ENCODE measurements around the gene ROBO3.

ROBO3 gene

DNA sequence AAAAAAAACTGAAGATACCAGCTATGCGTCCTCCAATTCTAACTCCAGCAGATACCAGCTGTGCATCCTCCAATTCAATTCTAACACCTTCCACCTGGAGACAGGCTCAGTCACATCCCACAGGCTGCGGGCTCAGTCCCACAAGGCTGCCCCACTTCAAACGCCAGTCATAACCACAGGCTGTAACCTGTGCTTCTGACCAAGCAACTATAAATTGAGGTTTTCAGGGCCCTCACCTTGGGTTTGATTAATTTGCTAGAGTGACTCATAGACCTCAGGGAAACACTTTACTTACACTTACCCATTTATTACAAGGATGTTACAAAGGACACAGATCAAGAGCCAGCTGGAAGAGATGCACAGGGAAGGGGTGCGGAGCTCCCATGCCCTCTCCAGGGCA lies 32.7 kb upstream of the ROBO3 start:
- H3K9ac ChIP-seq (ENCODE audit: low read length) = no peak overlapping the region

GRCh38 chr11:124834526-124835180 lies 30.6 kb upstream of the ROBO3 start:
- Histone ChIP-seq H2AFZ (ENCODE audit: low read depth, low read length, severe bottlenecking) (no peak overlapping the region), H3K4me3 (ENCODE audit: insufficient read depth, low read length, poor library complexity, severe bottlenecking) (no peak overlapping the region), H3F3A (ENCODE audit: insufficient read depth) (no peaks in the 10 kb centered on the region), H3K27me3 (ENCODE audit: low read length) (no peaks in the 10 kb centered on the region), H3K36me3 (ENCODE audit: low read length) (no peaks in the 10 kb centered on the region), H4K20me1 (ENCODE audit: low read depth, low read length) (no peaks in the 10 kb centered on the region), H3K9me3 (ENCODE audit: insufficient read depth, low read length) (no peaks in the 10 kb centered on the region), H3K27ac (ENCODE audit: low read depth, low read length) (no peak overlapping the region), H3K79me2 (ENCODE audit: insufficient read depth, low read length) (no peaks in the 10 kb centered on the region), H3K9ac (ENCODE audit: low read length) (no peak overlapping the region), H3K4me2 (ENCODE audit: low read depth, low read length, poor library complexity, severe bottlenecking) (no peak overlapping the region), H3K9me2 (replicated peaks; ENCODE audit: insufficient read depth, low read length) (no peaks in the 10 kb centered on the region)
- no peak for TF ChIP-seq EZH2phosphoT487 (conservative IDR thresholded peaks at IDR 0.05; ENCODE audit: low read length)
- TF ChIP-seq, protein P1, sequence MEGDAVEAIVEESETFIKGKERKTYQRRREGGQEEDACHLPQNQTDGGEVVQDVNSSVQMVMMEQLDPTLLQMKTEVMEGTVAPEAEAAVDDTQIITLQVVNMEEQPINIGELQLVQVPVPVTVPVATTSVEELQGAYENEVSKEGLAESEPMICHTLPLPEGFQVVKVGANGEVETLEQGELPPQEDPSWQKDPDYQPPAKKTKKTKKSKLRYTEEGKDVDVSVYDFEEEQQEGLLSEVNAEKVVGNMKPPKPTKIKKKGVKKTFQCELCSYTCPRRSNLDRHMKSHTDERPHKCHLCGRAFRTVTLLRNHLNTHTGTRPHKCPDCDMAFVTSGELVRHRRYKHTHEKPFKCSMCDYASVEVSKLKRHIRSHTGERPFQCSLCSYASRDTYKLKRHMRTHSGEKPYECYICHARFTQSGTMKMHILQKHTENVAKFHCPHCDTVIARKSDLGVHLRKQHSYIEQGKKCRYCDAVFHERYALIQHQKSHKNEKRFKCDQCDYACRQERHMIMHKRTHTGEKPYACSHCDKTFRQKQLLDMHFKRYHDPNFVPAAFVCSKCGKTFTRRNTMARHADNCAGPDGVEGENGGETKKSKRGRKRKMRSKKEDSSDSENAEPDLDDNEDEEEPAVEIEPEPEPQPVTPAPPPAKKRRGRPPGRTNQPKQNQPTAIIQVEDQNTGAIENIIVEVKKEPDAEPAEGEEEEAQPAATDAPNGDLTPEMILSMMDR (IDR thresholded peaks at IDR 0.05; ENCODE audit: insufficient read depth, low read length, poor library complexity, severe bottlenecking) = no peak

More for the DNA sequence above, 32.7 kb upstream of the ROBO3 start:
- H4K20me1 ChIP-seq (ENCODE audit: low read depth, low read length) = no peaks in the 10 kb centered on the region
- TF ChIP-seq, protein P1 (IDR thresholded peaks at IDR 0.05; ENCODE audit: insufficient read depth, low read length, poor library complexity, severe bottlenecking) = no peak
- no peak for TF ChIP-seq EZH2phosphoT487 (conservative IDR thresholded peaks at IDR 0.05; ENCODE audit: low read length)
- no peak overlapping the region for H2AFZ ChIP-seq (ENCODE audit: low read depth, low read length, severe bottlenecking)
- H3K27ac ChIP-seq (ENCODE audit: low read depth, low read length) = no peak overlapping the region
- H3F3A ChIP-seq (ENCODE audit: insufficient read depth) = no peaks in the 10 kb centered on the region
- H3K36me3 ChIP-seq (ENCODE audit: low read length) = no peaks in the 10 kb centered on the region
- H3K4me3 ChIP-seq (ENCODE audit: insufficient read depth, low read length, poor library complexity, severe bottlenecking) = no peak overlapping the region
- H3K4me2 ChIP-seq (ENCODE audit: low read depth, low read length, poor library complexity, severe bottlenecking) = no peak overlapping the region
- no peaks in the 10 kb centered on the region for H3K9me3 ChIP-seq (ENCODE audit: insufficient read depth, low read length)
- H3K27me3 ChIP-seq (ENCODE audit: low read length) = no peaks in the 10 kb centered on the region
- H3K9me2 ChIP-seq (replicated peaks; ENCODE audit: insufficient read depth, low read length) = no peaks in the 10 kb centered on the region
- no peaks in the 10 kb centered on the region for H3K79me2 ChIP-seq (ENCODE audit: insufficient read depth, low read length)

DNA sequence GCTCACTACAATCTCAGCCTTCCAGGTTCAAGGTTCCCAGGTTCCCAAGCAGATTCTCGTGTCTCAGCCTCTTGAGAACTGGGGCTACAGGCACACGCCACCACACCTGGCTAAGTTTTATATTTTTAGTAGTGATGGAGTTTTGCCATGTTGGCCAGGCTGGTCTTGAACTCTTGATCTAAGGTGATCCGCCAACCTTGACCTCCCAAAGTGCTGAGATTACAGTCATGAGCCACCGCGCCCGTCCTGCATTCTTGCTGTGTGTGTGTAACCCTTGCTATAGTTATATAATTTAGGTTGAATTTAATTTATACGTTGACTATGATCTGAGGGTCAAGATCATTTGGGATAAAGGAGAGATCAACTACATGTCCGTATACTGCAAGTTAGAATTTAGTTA lies 29.3 kb upstream of the ROBO3 start:
- Histone ChIP-seq H3F3A (ENCODE audit: insufficient read depth) (no peaks in the 10 kb centered on the region), H3K27ac (ENCODE audit: low read depth, low read length) (no peak overlapping the region), H3K4me2 (ENCODE audit: low read depth, low read length, poor library complexity, severe bottlenecking) (no peak overlapping the region), H3K79me2 (ENCODE audit: insufficient read depth, low read length) (no peaks in the 10 kb centered on the region), H3K9me3 (ENCODE audit: insufficient read depth, low read length) (no peaks in the 10 kb centered on the region), H3K27me3 (ENCODE audit: low read length) (no peaks in the 10 kb centered on the region), H3K4me3 (ENCODE audit: insufficient read depth, low read length, poor library complexity, severe bottlenecking) (no peak overlapping the region), H2AFZ (ENCODE audit: low read depth, low read length, severe bottlenecking) (peak overlapping the region; percentile 5), H3K9me2 (replicated peaks; ENCODE audit: insufficient read depth, low read length) (no peaks in the 10 kb centered on the region), H4K20me1 (ENCODE audit: low read depth, low read length) (no peaks in the 10 kb centered on the region), H3K9ac (ENCODE audit: low read length) (no peak overlapping the region), H3K36me3 (ENCODE audit: low read length) (no peaks in the 10 kb centered on the region)
- TF ChIP-seq, protein P1 (IDR thresholded peaks at IDR 0.05; ENCODE audit: insufficient read depth, low read length, poor library complexity, severe bottlenecking) = no peak
- TF ChIP-seq EZH2phosphoT487 (conservative IDR thresholded peaks at IDR 0.05; ENCODE audit: low read length) = no peak
